PC-3 (cell line): Measurements from ENCODE around the gene SENP5.

Experiments
- EZH2 ChIP-seq: fragments of 300-600 bp; sonication (generic); IDR thresholded peaks from one replicate; pipeline ENCODE4 v1.6.1; 2017; ENCODE audit warnings: antibody characterized with exemption, mild to moderate bottlenecking, low read length; ENCODE audit not compliant: unreplicated experiment
- TF ChIP-seq, protein P1 (sequence below): fragments of 300-600 bp; sonication (generic); conservative IDR thresholded peaks from 2 replicates; pipeline ENCODE4 v1.5.1; 2017; ENCODE audit warnings: antibody characterized with exemption, low read depth, mild to moderate bottlenecking, low read length

DNA sequence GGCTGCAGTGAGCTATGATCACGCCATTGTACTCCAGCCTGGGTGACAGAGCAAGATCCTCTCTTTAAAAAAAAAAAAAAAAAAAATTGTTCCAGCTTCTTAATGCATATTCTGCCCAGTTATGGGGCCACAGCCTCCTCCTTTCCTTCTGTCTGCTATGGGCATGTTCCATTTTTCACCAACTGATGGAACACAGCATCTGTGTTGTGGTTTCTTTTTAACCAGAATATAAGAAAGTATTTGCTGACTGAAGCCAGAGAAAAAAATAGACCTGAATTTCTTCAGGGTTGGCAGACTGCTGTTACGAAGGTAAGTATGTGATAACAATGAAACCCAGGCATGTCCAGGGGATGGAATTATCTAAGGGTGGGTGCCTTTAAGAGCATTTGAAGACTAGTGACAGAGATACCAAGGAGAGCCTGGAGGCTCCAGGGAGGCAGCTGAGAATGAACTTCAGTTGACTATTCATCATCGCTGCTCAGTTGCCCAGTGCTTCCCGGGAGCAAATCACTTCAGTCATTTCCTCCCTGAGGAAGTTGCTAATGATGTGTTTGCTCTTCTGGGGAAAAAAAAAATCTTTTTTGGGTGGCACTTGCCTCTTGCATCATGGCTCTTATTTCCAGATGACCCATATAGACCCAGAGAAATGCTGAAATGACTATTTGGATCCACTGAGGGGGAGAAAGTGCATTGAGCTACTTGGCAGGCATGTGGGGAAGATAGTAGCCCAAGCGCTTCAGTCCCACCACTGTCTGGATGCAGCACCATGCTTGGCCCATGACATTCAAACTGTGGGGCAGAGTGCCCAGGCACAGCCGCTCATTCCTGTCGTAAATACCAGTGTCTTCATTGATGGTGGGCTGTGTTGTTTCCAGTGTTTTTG lies 60.1 kb downstream of the SENP5 start:
- TF ChIP-seq, protein P1, sequence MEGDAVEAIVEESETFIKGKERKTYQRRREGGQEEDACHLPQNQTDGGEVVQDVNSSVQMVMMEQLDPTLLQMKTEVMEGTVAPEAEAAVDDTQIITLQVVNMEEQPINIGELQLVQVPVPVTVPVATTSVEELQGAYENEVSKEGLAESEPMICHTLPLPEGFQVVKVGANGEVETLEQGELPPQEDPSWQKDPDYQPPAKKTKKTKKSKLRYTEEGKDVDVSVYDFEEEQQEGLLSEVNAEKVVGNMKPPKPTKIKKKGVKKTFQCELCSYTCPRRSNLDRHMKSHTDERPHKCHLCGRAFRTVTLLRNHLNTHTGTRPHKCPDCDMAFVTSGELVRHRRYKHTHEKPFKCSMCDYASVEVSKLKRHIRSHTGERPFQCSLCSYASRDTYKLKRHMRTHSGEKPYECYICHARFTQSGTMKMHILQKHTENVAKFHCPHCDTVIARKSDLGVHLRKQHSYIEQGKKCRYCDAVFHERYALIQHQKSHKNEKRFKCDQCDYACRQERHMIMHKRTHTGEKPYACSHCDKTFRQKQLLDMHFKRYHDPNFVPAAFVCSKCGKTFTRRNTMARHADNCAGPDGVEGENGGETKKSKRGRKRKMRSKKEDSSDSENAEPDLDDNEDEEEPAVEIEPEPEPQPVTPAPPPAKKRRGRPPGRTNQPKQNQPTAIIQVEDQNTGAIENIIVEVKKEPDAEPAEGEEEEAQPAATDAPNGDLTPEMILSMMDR: no peak
- TF ChIP-seq EZH2: no peak
